Frontal cortex (tissue), 4 donors: Measurements from ENCODE around the gene CDH4. TPM values are rescaled to one million over a fixed set of nuclear protein-coding genes. Genes with fewer than 3 reads are reported as not detected.

ENCODE experiments used
- DNase-seq, 2 donors: peaks; one replicate each; pipeline ENCODE4 v3.0.0; 2012; ENCODE audit warnings: low spot score in 2 of 2
- FAIRE-seq: peaks from 2 replicates; lab custom pipeline; 2012; peaks lifted over from hg19 to GRCh38; lab: Jason Lieb, UNC
- total RNA-seq: library from RNA; depleted of rRNA; stranded (reverse); fragments of >200 nt; gene quantifications from one replicate; pipeline ENCODE4 v1.2.3, GENCODE V29; 2014
- donor health status: control.
- donor health status: control.
- donor health status: control.

CDH4 gene
- total RNA-seq, 1 donor from 2014 or later: 22.8 TPM

- FAIRE-seq: no peak
- no peak for DNase-seq
These were observed 98.6 kb downstream of the CDH4 start for GRCh38 chr20:61350500-61351250.

DNA sequence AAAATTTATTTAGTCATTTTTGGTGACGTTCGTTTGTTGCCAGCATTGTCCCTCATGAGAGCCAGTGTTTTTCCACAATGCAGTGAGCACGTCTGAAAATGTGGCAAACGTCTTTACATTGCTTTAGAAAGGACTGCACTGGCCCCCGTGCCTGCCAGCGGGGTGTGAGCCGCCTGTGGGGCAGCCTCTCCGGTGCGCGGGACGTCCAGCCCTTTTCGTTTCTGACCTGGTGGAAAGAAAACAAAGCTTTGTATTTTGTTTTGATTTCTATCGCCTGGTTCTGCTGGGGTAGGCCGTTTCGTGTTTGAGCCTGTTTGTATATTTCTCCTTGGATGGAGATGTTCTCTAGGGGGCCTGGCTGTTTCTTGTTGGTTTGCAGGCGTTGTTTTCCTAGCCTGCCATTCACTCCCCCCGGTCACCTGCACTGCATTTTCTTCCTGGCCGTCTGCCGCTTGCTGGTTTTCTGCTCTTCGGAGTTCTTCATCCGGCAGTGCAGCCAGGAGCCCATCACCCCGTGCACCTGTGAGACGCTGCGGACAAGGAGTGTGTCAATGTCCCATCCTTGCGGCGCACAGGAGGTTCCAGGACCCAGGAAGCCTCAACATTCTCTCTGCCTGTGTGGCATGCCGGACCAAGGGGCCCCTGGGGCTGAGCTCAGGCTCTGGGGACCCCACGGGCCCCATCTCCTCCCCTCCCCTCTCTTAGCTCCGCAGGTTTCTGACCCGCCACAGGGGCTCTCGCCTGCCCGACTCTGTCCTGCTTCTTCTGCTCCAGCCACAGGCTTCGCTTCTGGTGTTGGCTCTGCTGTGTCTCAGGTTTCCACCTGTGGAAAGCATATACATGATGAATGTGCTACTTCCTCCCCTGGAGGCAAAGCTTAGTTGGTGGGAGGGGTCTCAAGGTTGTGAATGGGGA is 100.5 kb downstream of the CDH4 start:
- no peak for FAIRE-seq
- no peak for DNase-seq

DNA sequence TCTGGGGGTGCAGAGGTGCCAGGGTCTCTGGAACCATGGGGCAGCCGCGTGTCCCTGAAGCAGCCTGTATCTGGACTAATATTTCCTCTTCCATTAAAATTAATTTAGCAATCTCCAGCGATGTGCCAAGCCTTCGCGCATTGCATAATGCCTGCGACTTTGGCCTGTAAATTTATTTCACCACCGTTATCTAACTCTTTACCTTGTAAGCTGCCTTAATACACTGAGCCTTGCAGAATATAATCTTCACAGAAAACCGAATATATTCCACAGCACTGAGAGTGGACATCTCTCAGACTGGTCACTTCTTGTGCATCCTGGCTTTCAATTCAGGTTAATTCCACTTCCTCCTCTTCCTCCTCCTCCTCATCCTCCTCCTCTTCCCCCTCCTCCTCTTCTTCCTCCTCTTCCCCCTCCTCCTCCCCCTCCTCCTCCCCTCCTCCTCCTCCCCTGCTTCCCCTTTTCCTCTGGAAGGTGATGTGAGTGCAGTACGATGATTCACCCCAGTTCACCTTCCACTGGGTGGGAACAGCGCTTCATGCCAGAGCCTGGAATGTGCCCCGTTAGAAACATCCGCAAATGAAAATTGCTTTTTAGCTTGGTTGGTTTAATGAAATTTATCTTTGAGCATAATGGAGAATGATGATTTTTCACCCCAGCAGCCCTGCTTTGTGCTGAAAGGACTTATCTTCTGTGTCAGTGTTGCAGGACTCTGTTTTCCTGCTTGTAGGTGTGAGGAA is 101.4 kb downstream of the CDH4 start:
- FAIRE-seq: no peak
- DNase-seq: no peak

DNA sequence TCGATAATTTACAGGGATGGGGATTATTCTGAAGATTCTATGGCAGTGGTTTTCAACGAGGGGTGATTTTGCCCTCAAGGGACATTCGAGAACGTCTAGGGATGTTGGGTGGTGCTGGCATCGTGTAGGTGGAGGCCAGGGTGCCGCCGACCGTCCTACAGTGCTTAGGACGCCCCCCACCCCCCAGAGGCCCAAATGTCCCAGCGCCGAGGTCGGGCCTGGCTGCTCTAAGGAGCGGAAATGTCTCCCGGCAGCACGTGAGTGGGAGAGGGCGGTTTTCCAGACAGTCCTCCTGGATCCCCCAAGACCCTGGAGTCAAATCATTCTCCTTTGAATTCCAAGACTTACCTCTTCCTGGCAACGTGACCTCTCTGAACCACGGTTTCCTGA is 101.9 kb downstream of the CDH4 start:
- FAIRE-seq: no peak

GRCh38 chr20:61354501-61354900 is 102.4 kb downstream of the CDH4 start:
- no peak for FAIRE-seq
- DNase-seq: no peak

More for the DNA sequence above, 101.9 kb downstream of the CDH4 start:
- DNase-seq: no peak

DNA sequence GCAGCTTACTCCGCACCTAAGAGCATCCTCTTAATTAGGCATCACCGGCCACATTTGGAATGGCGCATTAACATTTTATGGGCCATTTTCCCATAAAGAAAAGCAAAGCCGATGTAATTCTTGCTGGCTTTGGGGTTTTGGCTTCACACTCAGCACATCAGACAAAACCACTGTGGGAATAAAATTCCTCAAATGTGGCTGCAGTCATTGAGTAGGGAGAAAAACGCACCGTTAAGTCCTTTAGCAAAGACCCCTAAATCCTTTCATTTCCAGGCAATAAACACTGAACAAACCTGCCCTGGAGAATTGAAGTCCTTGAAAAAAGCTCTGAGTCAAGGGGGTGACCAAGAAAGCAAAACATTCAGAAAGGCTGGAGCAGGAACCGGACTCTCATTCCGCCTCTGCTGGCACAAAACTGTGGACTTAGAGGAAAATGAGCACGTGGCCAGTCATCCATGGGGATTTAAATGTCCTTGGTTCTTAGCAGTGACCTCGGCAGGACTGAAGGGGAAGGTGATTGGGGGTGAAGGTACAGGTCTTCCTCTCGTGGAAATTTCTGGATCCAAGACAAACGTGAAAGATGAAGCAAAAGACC is 102.9 kb downstream of the CDH4 start:
- FAIRE-seq: no peak
- DNase-seq: no peak

DNA sequence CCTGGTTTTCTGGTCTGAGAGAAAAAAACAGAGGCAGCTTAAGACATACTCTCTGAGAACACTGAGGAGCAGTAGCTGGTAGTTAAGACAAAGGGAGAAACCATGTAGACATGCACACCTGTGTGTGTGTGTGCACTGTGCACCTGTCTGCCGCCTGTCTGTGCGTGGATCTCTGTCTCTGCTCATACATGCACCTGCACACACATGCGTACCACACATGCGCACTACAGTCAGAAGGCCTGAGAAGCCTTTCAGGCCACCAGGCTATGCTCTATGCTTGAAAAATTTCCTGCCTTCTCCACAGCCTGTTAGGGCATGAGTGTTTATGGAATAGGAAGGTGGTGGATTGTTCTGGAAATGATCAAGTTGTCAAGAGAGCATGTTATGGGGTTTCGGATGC is 103.5 kb downstream of the CDH4 start:
- DNase-seq (no peak), FAIRE-seq (no peak)

DNA sequence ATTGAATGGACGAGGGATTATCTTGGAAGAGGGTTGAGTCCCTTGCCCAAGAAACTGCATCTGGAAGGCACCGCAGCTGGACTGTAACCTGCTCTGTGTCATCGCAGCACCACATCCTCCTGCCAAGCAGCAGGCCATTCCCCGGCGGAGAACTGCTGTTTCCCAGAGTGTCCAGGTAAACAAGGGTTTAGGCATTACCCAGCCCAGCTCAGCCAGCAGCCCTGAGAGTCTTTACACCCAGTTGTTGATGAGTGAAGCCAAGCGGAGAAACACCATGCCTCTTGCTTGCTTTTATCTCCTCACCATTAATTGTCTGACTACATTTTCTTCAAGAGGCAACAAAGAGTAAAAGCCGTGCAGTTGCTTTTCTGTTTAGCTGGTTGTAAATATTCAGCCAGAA is 104.1 kb downstream of the CDH4 start:
- DNase-seq: no peak
- no peak for FAIRE-seq

GRCh38 chr20:61357119-61357518 is 105.1 kb downstream of the CDH4 start:
- FAIRE-seq: no peak

DNA sequence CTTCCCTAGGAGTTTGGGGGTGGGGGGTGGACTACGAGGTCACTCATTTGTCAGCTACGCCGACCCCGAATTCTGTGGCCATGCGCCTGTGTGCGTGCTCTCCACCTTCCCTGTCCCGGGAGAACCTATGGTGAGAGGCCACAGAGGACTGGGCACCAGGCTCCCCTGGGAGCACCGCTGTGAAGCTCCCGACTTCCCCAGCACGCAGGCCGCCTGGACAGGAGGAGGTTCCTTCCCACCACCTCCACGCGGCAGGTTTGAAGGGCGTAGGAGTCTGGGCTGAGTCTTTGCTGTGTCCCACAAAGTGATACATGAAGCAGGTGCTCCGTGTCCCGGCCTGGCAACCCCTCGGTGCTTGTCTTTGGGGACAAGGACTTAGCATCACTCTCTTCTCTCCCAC is 107.2 kb downstream of the CDH4 start:
- no peak for FAIRE-seq

More at GRCh38 chr20:61357119-61357518, 105.1 kb downstream of the CDH4 start:
- DNase-seq: no peak

DNA sequence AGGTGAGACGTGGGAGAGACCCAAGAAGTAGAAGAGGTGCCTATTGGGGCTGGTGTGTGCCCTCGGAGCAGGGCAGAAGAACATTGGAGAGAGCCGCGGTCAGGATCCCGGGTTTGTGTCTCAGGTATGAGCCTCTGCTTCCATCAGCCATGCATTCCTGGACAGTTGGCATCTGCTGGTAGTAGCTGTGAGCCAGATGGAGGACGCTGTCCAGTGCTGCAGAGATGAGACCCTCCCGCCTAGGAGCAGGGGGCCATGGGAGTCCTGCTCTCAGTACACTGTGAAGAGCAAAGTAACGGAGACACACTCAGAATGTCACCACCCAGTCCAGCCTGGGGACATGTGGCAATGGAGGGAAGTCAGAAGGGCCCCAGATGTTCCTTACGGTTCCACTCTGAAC is 108.2 kb downstream of the CDH4 start:
- no peak for FAIRE-seq
- DNase-seq: no peak

More for the DNA sequence above, 107.2 kb downstream of the CDH4 start:
- no peak for DNase-seq

- no peak for FAIRE-seq
- no peak for DNase-seq
These were observed 108.9 kb downstream of the CDH4 start for GRCh38 chr20:61360940-61361339.

DNA sequence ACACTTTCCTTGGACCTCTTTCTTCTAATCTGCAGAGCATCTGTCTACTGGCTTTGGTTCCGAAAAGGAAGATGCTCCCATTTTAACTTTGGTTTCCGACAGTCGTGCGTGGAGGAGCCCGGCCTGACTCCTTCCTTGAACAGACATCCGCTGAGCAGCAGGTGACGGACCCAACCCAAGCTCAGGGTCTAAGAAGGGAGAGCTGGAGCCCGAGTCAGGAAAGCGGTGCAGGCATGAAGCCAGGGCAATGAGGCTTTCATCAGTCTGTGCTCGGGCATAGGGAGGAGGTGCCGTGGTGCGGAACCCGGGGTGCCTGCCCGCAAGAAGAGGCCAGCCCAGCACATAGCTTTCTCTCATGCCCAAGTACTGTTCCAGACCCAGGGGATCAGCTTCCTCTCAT is 109.4 kb downstream of the CDH4 start:
- FAIRE-seq (no peak), DNase-seq (no peak)

GRCh38 chr20:61364147-61364546 is 112.1 kb downstream of the CDH4 start:
- no peak for FAIRE-seq
- DNase-seq: no peak

DNA sequence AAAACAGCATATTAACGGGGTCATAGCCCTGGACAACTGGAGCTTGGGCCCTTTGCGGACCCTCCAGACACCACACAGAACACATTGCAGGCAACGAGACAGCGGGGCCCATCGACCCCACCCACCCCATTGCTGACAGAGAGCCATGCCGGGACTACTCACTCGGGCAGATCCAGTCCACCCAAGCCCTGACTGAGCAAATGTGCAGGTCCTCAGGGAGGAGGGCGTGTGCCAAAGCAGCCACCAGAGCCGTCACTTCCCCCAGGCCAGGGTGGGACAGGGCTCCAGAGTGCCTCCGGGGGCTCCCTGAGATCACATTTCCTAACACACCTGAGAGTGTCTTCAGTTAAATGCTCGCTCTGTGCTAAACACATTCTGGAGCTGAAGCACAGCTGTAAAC is 114.9 kb downstream of the CDH4 start:
- FAIRE-seq (no peak), DNase-seq (no peak)

- no peak for FAIRE-seq
- no peak for DNase-seq
These were observed 117.9 kb downstream of the CDH4 start for GRCh38 chr20:61369731-61370520.

DNA sequence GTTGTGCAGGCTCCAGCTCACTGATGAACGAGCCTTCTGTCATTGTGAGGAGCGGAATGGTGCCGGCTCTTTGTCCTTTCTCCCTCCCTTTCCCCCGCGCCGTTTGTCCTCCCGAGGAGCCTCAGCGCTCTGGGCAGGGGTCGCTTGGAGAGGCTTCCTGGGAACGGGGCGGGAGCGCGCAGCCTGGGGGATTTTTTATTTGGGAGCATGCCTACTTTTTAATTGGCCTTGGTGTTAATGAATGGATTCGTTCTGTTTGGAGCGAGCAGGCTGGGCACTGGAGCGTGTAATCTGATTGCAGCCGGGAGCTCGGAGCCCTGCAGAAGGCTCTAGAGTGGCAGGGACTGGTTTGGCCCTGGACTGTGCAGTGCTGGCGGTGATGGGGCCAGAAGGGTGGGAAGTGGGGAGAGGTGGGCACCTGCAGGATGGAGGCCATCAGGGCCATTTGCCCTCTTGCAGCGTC is 118.8 kb downstream of the CDH4 start:
- FAIRE-seq: no peak
- DNase-seq: peak; percentile 29 to 32

DNA sequence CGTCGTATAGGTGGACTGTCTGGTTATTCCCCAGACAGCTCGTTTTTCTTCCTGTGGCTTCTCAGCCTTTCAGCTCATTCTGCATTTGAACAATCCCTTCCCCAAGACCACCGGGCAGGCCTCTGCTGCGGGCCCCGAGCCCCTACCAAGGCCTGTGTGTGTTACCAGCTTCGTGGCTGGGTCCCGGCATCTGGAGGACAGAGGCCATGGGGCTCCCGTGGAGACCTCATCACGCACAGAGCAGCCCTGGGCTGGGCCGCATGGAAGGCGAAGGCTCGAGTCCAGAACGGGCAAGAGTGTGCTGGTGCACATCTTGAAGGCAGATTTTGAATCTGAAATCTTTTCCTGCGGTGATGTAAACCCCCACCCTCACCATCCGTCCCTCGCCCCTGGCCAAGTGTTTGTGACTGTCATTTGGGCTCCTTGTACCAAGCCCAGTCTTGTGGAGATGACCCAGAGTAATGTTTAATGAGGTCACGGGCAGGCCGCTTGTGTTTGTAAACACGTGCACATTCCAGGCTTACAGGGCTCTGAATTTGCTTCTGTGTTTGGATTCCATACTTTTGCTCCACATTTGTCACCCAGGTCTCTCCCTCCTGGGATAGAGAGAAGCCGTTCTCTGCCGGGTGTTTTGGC is 119.6 kb downstream of the CDH4 start:
- DNase-seq: no peak
- FAIRE-seq: no peak
